Measurements from ENCODE around the gene PRIMA1. TPM values are rescaled to one million over a fixed set of nuclear protein-coding genes. Genes with fewer than 3 reads are reported as not detected.

Gene PRIMA1
- total RNA-seq, 1 donor from 2014 or later = 1.9 TPM

DNA sequence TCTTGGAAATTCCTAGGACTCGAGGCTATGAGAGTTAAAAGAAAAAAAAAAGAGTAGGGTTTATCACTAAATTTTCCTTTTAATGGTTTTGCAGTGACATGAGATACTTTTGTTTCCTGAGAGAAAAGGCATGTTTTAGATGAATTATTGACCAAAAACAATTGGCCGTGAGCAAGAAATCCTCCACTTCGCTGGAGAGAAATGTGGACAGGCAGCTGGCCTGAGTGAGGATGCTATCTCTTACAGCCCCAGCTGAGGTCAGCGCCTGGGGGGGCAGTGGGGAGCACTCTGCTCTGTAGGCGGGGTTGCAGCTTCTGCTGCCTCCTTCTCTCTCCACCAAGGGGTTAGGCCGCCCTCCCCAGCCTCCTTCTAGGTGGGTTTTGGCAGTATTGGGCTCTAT lies 54.7 kb downstream of the PRIMA1 start:
- Histone ChIP-seq H3K36me3 (no peaks in the 10 kb centered on the region), H3K27me3 (no peaks in the 10 kb centered on the region), H3K4me3 (no peak overlapping the region), H3K4me1 (no peaks in the 10 kb centered on the region), H3K9me3 (no peaks in the 10 kb centered on the region), H3K27ac (no peak overlapping the region)
- TF ChIP-seq, protein P1, sequence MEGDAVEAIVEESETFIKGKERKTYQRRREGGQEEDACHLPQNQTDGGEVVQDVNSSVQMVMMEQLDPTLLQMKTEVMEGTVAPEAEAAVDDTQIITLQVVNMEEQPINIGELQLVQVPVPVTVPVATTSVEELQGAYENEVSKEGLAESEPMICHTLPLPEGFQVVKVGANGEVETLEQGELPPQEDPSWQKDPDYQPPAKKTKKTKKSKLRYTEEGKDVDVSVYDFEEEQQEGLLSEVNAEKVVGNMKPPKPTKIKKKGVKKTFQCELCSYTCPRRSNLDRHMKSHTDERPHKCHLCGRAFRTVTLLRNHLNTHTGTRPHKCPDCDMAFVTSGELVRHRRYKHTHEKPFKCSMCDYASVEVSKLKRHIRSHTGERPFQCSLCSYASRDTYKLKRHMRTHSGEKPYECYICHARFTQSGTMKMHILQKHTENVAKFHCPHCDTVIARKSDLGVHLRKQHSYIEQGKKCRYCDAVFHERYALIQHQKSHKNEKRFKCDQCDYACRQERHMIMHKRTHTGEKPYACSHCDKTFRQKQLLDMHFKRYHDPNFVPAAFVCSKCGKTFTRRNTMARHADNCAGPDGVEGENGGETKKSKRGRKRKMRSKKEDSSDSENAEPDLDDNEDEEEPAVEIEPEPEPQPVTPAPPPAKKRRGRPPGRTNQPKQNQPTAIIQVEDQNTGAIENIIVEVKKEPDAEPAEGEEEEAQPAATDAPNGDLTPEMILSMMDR (IDR thresholded peaks at IDR 0.05) = no peak
- intact Hi-C loops (cut with DNase I) = no loop called here
- ATAC-seq (no peak), DNase-seq (no peak)

DNA sequence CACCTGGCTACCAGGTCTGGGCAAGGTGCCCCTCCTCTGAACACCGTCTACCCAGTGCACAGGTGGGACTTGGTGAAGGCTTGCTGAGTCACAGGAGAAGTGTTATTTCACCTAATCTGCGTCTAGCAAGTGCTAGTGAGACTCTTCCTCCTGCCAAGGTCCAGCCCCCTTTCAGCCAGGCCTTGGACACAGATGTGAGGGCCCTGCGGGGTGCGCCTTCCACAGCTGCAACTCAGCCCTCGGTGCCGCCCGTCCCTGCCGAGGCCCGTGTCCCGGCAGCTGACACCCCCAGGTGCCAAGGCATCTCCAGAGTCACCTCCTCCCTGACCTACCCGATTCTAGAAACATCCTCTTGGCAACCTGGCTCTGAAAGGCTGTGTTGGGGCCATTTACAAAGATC lies 55.1 kb downstream of the PRIMA1 start:
- no peaks in the 10 kb centered on the region for H3K4me1 ChIP-seq
- no peaks in the 10 kb centered on the region for H3K36me3 ChIP-seq
- intact Hi-C loops (cut with DNase I) = no loop called here
- peak; percentile 42 for ATAC-seq
- DNase-seq = no peak
- no peak overlapping the region for H3K27ac ChIP-seq
- TF ChIP-seq, protein P1 (IDR thresholded peaks at IDR 0.05) = no peak
- no peaks in the 10 kb centered on the region for H3K9me3 ChIP-seq
- H3K4me3 ChIP-seq = no peak overlapping the region
- H3K27me3 ChIP-seq = no peaks in the 10 kb centered on the region

DNA sequence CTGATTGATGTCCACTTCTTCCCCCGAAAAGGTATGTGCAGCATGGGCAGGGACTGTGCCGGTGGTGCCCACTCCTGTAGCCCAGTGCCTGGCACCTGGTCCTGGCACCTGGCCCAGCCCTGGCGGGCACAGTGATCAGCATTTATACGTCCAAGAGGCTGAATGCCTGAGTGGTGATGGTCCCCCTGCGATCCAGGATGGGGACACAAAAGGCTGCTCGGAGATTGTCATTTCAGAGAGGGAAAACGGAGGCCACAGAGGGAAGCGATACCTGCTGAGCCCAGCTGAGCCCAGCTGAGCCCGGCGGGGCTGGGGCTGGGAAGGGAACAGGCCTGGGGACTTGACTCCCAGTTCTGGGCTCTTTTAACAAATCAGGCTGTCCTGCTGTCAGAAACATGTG lies 55.8 kb downstream of the PRIMA1 start:
- DNase-seq (no peak), ATAC-seq (no peak)
- TF ChIP-seq, protein P1 (IDR thresholded peaks at IDR 0.05) = no peak
- Histone ChIP-seq H3K4me3 (no peak overlapping the region), H3K27me3 (no peaks in the 10 kb centered on the region), H3K4me1 (no peaks in the 10 kb centered on the region), H3K36me3 (no peaks in the 10 kb centered on the region), H3K27ac (no peak overlapping the region), H3K9me3 (no peaks in the 10 kb centered on the region)
- intact Hi-C loops (cut with DNase I) = no loop called here

DNA sequence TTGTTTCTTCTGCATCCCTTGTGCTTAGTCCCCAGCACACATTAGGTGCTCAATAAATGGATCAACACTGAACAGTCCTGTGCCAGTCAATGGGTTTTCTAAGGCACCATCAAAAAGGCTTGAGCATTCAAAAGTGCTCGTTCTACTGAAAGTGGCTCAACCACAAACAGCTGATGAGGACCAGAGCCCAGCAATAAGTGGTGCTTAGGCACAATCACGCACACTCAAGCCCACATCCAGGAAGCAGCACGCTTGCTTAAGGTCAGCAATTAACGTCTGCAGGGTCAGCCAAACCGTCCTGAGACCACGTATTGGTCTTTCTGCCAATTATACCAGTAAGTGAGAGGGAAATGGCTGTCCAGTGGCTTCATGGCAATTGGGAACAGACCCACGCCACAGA lies 56.5 kb downstream of the PRIMA1 start:
- Histone ChIP-seq H3K4me3 (no peak overlapping the region), H3K36me3 (no peaks in the 10 kb centered on the region), H3K27me3 (no peaks in the 10 kb centered on the region), H3K4me1 (no peaks in the 10 kb centered on the region), H3K27ac (no peak overlapping the region), H3K9me3 (no peaks in the 10 kb centered on the region)
- DNase-seq (no peak), ATAC-seq (peak; percentile 69)
- TF ChIP-seq, protein P1 (IDR thresholded peaks at IDR 0.05) = no peak
- intact Hi-C loops (cut with DNase I) = no loop called here

DNA sequence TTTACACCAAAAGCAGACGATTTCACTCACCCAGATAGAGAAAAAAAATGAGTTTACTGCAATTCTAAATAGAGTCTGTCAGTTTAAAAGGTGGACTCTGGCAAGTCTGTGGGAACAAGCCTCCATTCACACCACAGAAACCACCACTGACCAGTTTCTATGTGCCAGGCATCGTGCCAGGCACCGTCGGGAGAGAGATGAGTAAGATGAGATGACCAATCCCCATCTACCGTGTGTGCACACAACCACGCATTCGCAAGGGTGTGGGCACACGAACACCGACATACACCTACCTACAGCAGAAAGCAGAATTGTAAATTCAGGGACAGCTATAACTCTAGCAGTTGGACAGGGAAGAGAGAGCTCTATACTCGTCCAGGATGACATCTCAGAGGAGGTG lies 58.3 kb downstream of the PRIMA1 start:
- H3K27me3 ChIP-seq = no peaks in the 10 kb centered on the region
- H3K4me1 ChIP-seq = no peaks in the 10 kb centered on the region
- H3K27ac ChIP-seq = no peak overlapping the region
- no peaks in the 10 kb centered on the region for H3K36me3 ChIP-seq
- TF ChIP-seq, protein P1 (IDR thresholded peaks at IDR 0.05) = no peak
- no peak for DNase-seq
- no peak for ATAC-seq
- no peak overlapping the region for H3K4me3 ChIP-seq
- no peaks in the 10 kb centered on the region for H3K9me3 ChIP-seq
- intact Hi-C loops (cut with DNase I) = no loop called here

DNA sequence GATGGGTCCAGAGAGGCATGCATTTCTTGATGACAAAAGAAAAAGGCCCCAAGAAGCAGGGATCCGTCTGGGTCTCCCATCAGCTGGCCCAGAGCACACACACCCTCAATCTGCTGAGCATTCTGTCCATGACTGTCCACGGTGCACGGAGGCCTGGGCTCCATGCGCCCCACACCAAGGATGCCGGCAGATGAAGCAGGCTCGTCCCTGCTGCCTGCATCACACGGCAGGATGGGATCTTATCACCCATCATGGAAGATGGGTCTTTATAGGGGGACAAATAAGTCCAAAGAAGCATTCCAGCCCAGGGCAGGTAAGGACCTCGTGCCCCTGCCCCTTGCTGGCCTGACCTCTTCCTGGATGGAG lies 59.7 kb downstream of the PRIMA1 start:
- no peak overlapping the region for H3K4me3 ChIP-seq
- H3K9me3 ChIP-seq = no peaks in the 10 kb centered on the region
- H3K27me3 ChIP-seq = no peaks in the 10 kb centered on the region
- ATAC-seq (no peak), DNase-seq (no peak)
- intact Hi-C loops (cut with DNase I) = no loop called here
- H3K36me3 ChIP-seq = no peaks in the 10 kb centered on the region
- H3K27ac ChIP-seq = no peak overlapping the region
- H3K4me1 ChIP-seq = no peaks in the 10 kb centered on the region
- TF ChIP-seq, protein P1 (IDR thresholded peaks at IDR 0.05) = no peak
